Raji (cell line): ENCODE measurements around the gene NAP1L1.
A peak's percentile ranks its signal among the peaks of the same experiment; 100 is the strongest.

ENCODE experiments used
- POLR2A ChIP-seq: IDR thresholded peaks from 2 replicates; pipeline ENCODE4 v1.6.1; 2011; ENCODE audit warnings: low read depth, low read length, control low read depth; ENCODE audit not compliant: insufficient read depth

NAP1L1 gene

GRCh38 chr12:76083904-76084862 lies at the start of gene NAP1L1:
Gene NAP1L1 (minus strand): TSS chr12:76084685. CDS start chr12:76074219, 10,466 bp downstream.
- TF ChIP-seq POLR2A, result peak; percentile 91

GRCh38 chr12:76127588-76127987 lies 43.1 kb upstream of the NAP1L1 start:
- TF ChIP-seq POLR2A, result no peak

GRCh38 chr12:76124456-76124855 lies 40.0 kb upstream of the NAP1L1 start:
- no peak for TF ChIP-seq POLR2A

GRCh38 chr12:76123259-76124212 lies 39.1 kb upstream of the NAP1L1 start:
- no peak for TF ChIP-seq POLR2A

- TF ChIP-seq POLR2A, result no peak
These were observed 35.4 kb upstream of the NAP1L1 start for GRCh38 chr12:76119887-76120286.

- no peak for TF ChIP-seq POLR2A
These were observed 33.3 kb upstream of the NAP1L1 start for GRCh38 chr12:76117751-76118150.

GRCh38 chr12:76117067-76117691 lies 32.7 kb upstream of the NAP1L1 start:
- TF ChIP-seq POLR2A, result no peak

GRCh38 chr12:76113800-76114757 lies 29.6 kb upstream of the NAP1L1 start:
- no peak for TF ChIP-seq POLR2A

GRCh38 chr12:76111209-76111749 lies 26.8 kb upstream of the NAP1L1 start:
- no peak for TF ChIP-seq POLR2A

- TF ChIP-seq POLR2A, result no peak
These were observed 25.4 kb upstream of the NAP1L1 start for GRCh38 chr12:76109879-76110278.

- no peak for TF ChIP-seq POLR2A
These were observed 23.9 kb upstream of the NAP1L1 start for GRCh38 chr12:76108356-76108755.

- no peak for TF ChIP-seq POLR2A
These were observed 22.1 kb upstream of the NAP1L1 start for GRCh38 chr12:76106631-76107030.

- no peak for TF ChIP-seq POLR2A
These were observed 19.5 kb upstream of the NAP1L1 start for GRCh38 chr12:76103958-76104357.
